LHCN-M2 (cell line): ENCODE data around the gene TBX18. TPM values are rescaled to one million over a fixed set of nuclear protein-coding genes. Genes with fewer than 3 reads are reported as not detected.

ENCODE experiments used
- DNase-seq: peaks from one replicate; pipeline ENCODE4 v3.0.0-alpha.2; 2012; ENCODE audit warnings: low read depth
- total RNA-seq: library from RNA; depleted of rRNA; stranded (reverse); fragments of >200 nt; gene quantifications from 2 replicates; pipeline ENCODE4 v1.2.3, GENCODE V29; 2014

The TBX18 gene
- total RNA-seq, 1 experiment from 2014 or later, result 23.5 TPM

- no peak for DNase-seq
These were observed 93.2 kb downstream of the TBX18 start for GRCh38 chr6:84671183-84671582.

- DNase-seq, result no peak
These were observed 94.5 kb downstream of the TBX18 start for GRCh38 chr6:84669945-84670344.

- no peak for DNase-seq
These were observed 96.9 kb downstream of the TBX18 start for GRCh38 chr6:84667252-84668213.

GRCh38 chr6:84665401-84665800, 99.0 kb downstream of the TBX18 start:
- no peak for DNase-seq

GRCh38 chr6:84663866-84664265, 100.5 kb downstream of the TBX18 start:
- DNase-seq, result no peak

GRCh38 chr6:84657486-84657885, 106.9 kb downstream of the TBX18 start:
- DNase-seq, result no peak

- no peak for DNase-seq
These were observed 107.4 kb downstream of the TBX18 start for GRCh38 chr6:84657025-84657424.

- no peak for DNase-seq
These were observed 111.3 kb downstream of the TBX18 start for GRCh38 chr6:84653027-84653551.

- DNase-seq, result peak; percentile 91
These were observed 111.9 kb downstream of the TBX18 start for GRCh38 chr6:84652356-84653026.

- no peak for DNase-seq
These were observed 112.8 kb downstream of the TBX18 start for GRCh38 chr6:84651583-84651982.

GRCh38 chr6:84648444-84648843, 116.0 kb downstream of the TBX18 start:
- DNase-seq, result no peak

- peak; percentile 80 for DNase-seq
These were observed 118.7 kb downstream of the TBX18 start for GRCh38 chr6:84645563-84646266.

GRCh38 chr6:84645000-84645399, 119.4 kb downstream of the TBX18 start:
- peak; percentile 63 for DNase-seq

GRCh38 chr6:84643778-84644177, 120.6 kb downstream of the TBX18 start:
- DNase-seq, result no peak

- DNase-seq, result no peak
These were observed 123.3 kb downstream of the TBX18 start for GRCh38 chr6:84641076-84641475.

GRCh38 chr6:84639396-84639795, 125.0 kb downstream of the TBX18 start:
- DNase-seq, result no peak

GRCh38 chr6:84638286-84638685, 126.1 kb downstream of the TBX18 start:
- DNase-seq, result no peak
